HG02759 (cell line): ENCODE data around the gene LRRC3C.
"Not testable (repeated sequence)": the region's sequence is repeated elsewhere in the genome, so short reads cannot be mapped to it uniquely, and the experiment has no call there.

Experiments used
- ATAC-seq: cut with Tn5 transposase; IDR thresholded peaks from one replicate; pipeline ENCODE4 v1.9.1; 2021; ENCODE audit warnings: mild to moderate bottlenecking, moderate library complexity; ENCODE audit not compliant: unreplicated experiment

Gene LRRC3C

GRCh38 chr17:39946551-39947330 is 19.2 kb downstream of the LRRC3C start:
- ATAC-seq: no peak

GRCh38 chr17:39948489-39948828 is 20.9 kb downstream of the LRRC3C start:
- ATAC-seq: not testable (repeated sequence)

- no peak for ATAC-seq
Observed at GRCh38 chr17:39949028-39949427, 21.5 kb downstream of the LRRC3C start.

GRCh38 chr17:39950871-39951348 is 23.4 kb downstream of the LRRC3C start:
- ATAC-seq: no peak

GRCh38 chr17:39951924-39952679 is 24.6 kb downstream of the LRRC3C start:
- no peak for ATAC-seq

GRCh38 chr17:39952680-39953470 is 25.3 kb downstream of the LRRC3C start:
- ATAC-seq: peak; percentile 85

- ATAC-seq: no peak
Observed at GRCh38 chr17:39953471-39953888, 25.9 kb downstream of the LRRC3C start.

- ATAC-seq: no peak
Observed at GRCh38 chr17:39954876-39955275, 27.3 kb downstream of the LRRC3C start.

- no peak for ATAC-seq
Observed at GRCh38 chr17:39955726-39956225, 28.2 kb downstream of the LRRC3C start.

- no peak for ATAC-seq
Observed at GRCh38 chr17:39960524-39961041, 33.1 kb downstream of the LRRC3C start.

- no peak for ATAC-seq
Observed at GRCh38 chr17:39962642-39963220, 35.2 kb downstream of the LRRC3C start, which contains the start of gene GSDMA. Gene GSDMA, plus strand, starts transcription at chr17:39963004. Its CDS starts 2,684 bp downstream, at chr17:39965688.

- ATAC-seq: no peak
Observed at GRCh38 chr17:39963829-39964228, 36.3 kb downstream of the LRRC3C start.

GRCh38 chr17:39965017-39965699 is 37.6 kb downstream of the LRRC3C start:
- no peak for ATAC-seq

- ATAC-seq: no peak
Observed at GRCh38 chr17:39966771-39967170, 39.2 kb downstream of the LRRC3C start.

GRCh38 chr17:39968761-39969160 is 41.2 kb downstream of the LRRC3C start:
- no peak for ATAC-seq

GRCh38 chr17:39969375-39969774 is 41.8 kb downstream of the LRRC3C start:
- no peak for ATAC-seq

- ATAC-seq: no peak
Observed at GRCh38 chr17:39970157-39970692, 42.7 kb downstream of the LRRC3C start.

GRCh38 chr17:39971076-39971603 is 43.6 kb downstream of the LRRC3C start:
- ATAC-seq: no peak

GRCh38 chr17:39972271-39972670 is 44.7 kb downstream of the LRRC3C start:
- no peak for ATAC-seq
